Panc1 (cell line): Measurements from ENCODE around the gene C4orf51. TPM values are rescaled to one million over a fixed set of nuclear protein-coding genes. Genes with fewer than 3 reads are reported as not detected.
A peak's percentile ranks its signal among the peaks of the same experiment; 100 is the strongest.

ENCODE experiments used
- ATAC-seq: fragments of 200-7000 bp; cut with Tn5 transposase; 2 replicates; pipeline ENCODE4 v1.9.1; 2020; ENCODE audit warnings: mild to moderate bottlenecking, moderate library complexity
- BruUV-seq: library from RNA; stranded (reverse); fragments of 400-500 nt; replicated peaks from 2 replicates; lab custom pipeline; 2021; lab: Mats Ljungman, UMichigan
- CTCF ChIA-PET: fragments of 300-600 bp; sonication (Branson Sonifier 250); formaldehyde crosslinking; loops from one replicate; lab custom pipeline; 2022; ENCODE audit warnings: antibody characterized with exemption; lab: Charles Lee
- POLR2A ChIA-PET: fragments of 300-600 bp; sonication (Branson Sonifier 250); formaldehyde crosslinking; loops from one replicate; lab custom pipeline; 2022; ENCODE audit warnings: antibody characterized with exemption; lab: Charles Lee
- DNase-seq: peaks from one replicate; pipeline ENCODE4 v3.0.0-alpha.2; 2010; ENCODE audit warnings: low read depth, low spot score
- H3K27ac ChIP-seq: 2 replicates; pipeline ENCODE4 v1.5.1; 2011; ENCODE audit warnings: mild to moderate bottlenecking, low read length, inconsistent platforms
- H3K27me3 ChIP-seq: fragments of 200-500 bp; sonication (Bioruptor generic); 2 replicates; pipeline ENCODE4 v1.6.0; 2014; ENCODE audit warnings: low read length, inconsistent platforms; ENCODE audit not compliant: control insufficient read depth, insufficient read depth
- H3K36me3 ChIP-seq: fragments of 200-500 bp; sonication (Bioruptor generic); 2 replicates; pipeline ENCODE4 v1.5.1; 2014; ENCODE audit warnings: inconsistent platforms, mild to moderate bottlenecking, low read length, moderate library complexity; ENCODE audit not compliant: control insufficient read depth, insufficient read depth
- H3K4me1 ChIP-seq: 2 replicates; pipeline ENCODE4 v1.5.1; 2011; ENCODE audit warnings: inconsistent platforms, mild to moderate bottlenecking, low read length, moderate library complexity; ENCODE audit not compliant: control insufficient read depth, insufficient read depth
- H3K4me3 ChIP-seq, 2 experiments: 2 replicates each; pipeline ENCODE4 v1.5.1; 2011 to 2012; ENCODE audit warnings: low read depth in 2 of 2, low read length in 2 of 2, mild to moderate bottlenecking in 2 of 2, inconsistent platforms in 1 of 2, moderate library complexity in 1 of 2
- H3K9me3 ChIP-seq: fragments of 200-500 bp; sonication (Bioruptor generic); 2 replicates; pipeline ENCODE4 v1.5.1; 2014; ENCODE audit warnings: low read depth, mild to moderate bottlenecking, inconsistent platforms, low read length, moderate library complexity; ENCODE audit not compliant: control insufficient read depth, insufficient read depth
- CTCF ChIP-seq: fragments of 450-650 bp; IDR thresholded peaks from 2 replicates; pipeline ENCODE4 v1.5.1; 2017; ENCODE audit warnings: mild to moderate bottlenecking
- POLR2AphosphoS5 ChIP-seq: IDR thresholded peaks from 2 replicates; pipeline ENCODE4 v1.6.1; 2012; ENCODE audit warnings: mild to moderate bottlenecking, low read depth, low read length, moderate library complexity
- REST ChIP-seq, 2 experiments: IDR thresholded peaks; 2 replicates each; pipeline ENCODE4 v1.6.1; 2011 to 2012; ENCODE audit warnings: low read depth in 2 of 2, control low read depth in 1 of 2, low read length in 1 of 2, mild to moderate bottlenecking in 1 of 2, moderate library complexity in 1 of 2; ENCODE audit not compliant: insufficient read depth in 1 of 2
- SIN3A ChIP-seq: IDR thresholded peaks from 2 replicates; pipeline ENCODE4 v1.6.1; 2012; ENCODE audit warnings: low read depth, mild to moderate bottlenecking, low read length, moderate library complexity, borderline replicate concordance; ENCODE audit not compliant: insufficient read depth
- TCF7L2 ChIP-seq: IDR thresholded peaks from 2 replicates; pipeline ENCODE4 v1.6.1; 2011; ENCODE audit warnings: mild to moderate bottlenecking, low read depth, low read length, inconsistent platforms
- in situ Hi-C: cut with HindIII; loops from 2 replicates; pipeline ENCODE4 v1.10.0; 2016; ENCODE audit warnings: low sequenced_read_pairs, low pct_unique_long_range_greater_than_20kb
- intact Hi-C: fragments of 100-400 bp; cut with micrococcal nuclease; formaldehyde crosslinking; loops from one replicate; pipeline ENCODE4 v1.10.0; 2022; ENCODE audit not compliant: unreplicated experiment
- total RNA-seq: library from RNA; stranded (reverse); gene quantifications from one replicate; pipeline ENCODE4 v1.2.1, GENCODE V29; 2021; ENCODE audit not compliant: unreplicated experiment

The C4orf51 gene
- total RNA-seq, 1 experiment from 2014 or later: not detected

GRCh38 chr4:145731028-145731427, 51.1 kb downstream of the C4orf51 start:
- BruUV-seq: no TSS peak
- ChIA-PET POLR2A (no interaction called here), CTCF (no interaction called here)
- no peak overlapping the region for H3K27ac ChIP-seq
- H3K4me3 ChIP-seq: no peak overlapping the region
- no peak for ATAC-seq
- TF ChIP-seq POLR2AphosphoS5: no peak
- TF ChIP-seq SIN3A: no peak
- no peak for TF ChIP-seq CTCF
- TF ChIP-seq REST (IDR thresholded peaks at IDR 0.05; ENCODE audit: insufficient read depth in 1 of 2, low read depth in 2 of 2, low read length in 1 of 2): no peak
- no peak for TF ChIP-seq TCF7L2
- H3K9me3 ChIP-seq: no peaks in the 10 kb centered on the region
- peaks cover 5% of the 10 kb centered on the region; the same call in 1 of the 2 replicates for H3K4me1 ChIP-seq
- H3K36me3 ChIP-seq: no peaks in the 10 kb centered on the region
- in situ Hi-C loops (no loop called here), intact Hi-C loops (no loop called here)
- no peak for DNase-seq
- no peaks in the 10 kb centered on the region for H3K27me3 ChIP-seq

GRCh38 chr4:145732001-145732815, 52.3 kb downstream of the C4orf51 start:
- ATAC-seq (no peak), DNase-seq (no peak)
- POLR2A ChIA-PET: interaction anchor here (0.6 kb wide), 1 partner anchor 31 kb away, joined by 4 read pairs; no protein-coding TSS in a partner anchor
- TF ChIP-seq POLR2AphosphoS5: no peak
- no peak for TF ChIP-seq SIN3A
- TF ChIP-seq CTCF: no peak
- TF ChIP-seq TCF7L2: no peak
- TF ChIP-seq REST (IDR thresholded peaks at IDR 0.05; ENCODE audit: insufficient read depth in 1 of 2, low read depth in 2 of 2, low read length in 1 of 2): no peak
- CTCF ChIA-PET: no interaction called here
- H3K9me3 ChIP-seq: no peaks in the 10 kb centered on the region
- H3K4me3 ChIP-seq: peak overlapping the region; percentile 53 to 70
- H3K27me3 ChIP-seq: no peaks in the 10 kb centered on the region
- BruUV-seq: no TSS peak
- H3K27ac ChIP-seq: peak overlapping the region; percentile 63
- intact Hi-C loops: no loop called here
- peaks cover 5% of the 10 kb centered on the region; the same call in 1 of the 2 replicates for H3K4me1 ChIP-seq
- in situ Hi-C loops: no loop called here
- no peaks in the 10 kb centered on the region for H3K36me3 ChIP-seq
